HG03521 (cell line): ENCODE measurements around the gene COL6A5.
"Not testable (repeated sequence)": the region's sequence is repeated elsewhere in the genome, so short reads cannot be mapped to it uniquely, and the experiment has no call there.

Source experiments
- ATAC-seq: cut with Tn5 transposase; IDR thresholded peaks from one replicate; pipeline ENCODE4 v1.9.1; 2021; ENCODE audit warnings: mild to moderate bottlenecking, moderate library complexity; ENCODE audit not compliant: unreplicated experiment

The COL6A5 gene

GRCh38 chr3:130383424-130383823, 38.0 kb downstream of the COL6A5 start:
- ATAC-seq = no peak

GRCh38 chr3:130384476-130385025, 39.1 kb downstream of the COL6A5 start:
- no peak for ATAC-seq

- no peak for ATAC-seq
These were observed 41.3 kb downstream of the COL6A5 start for GRCh38 chr3:130386604-130387263.

GRCh38 chr3:130389743-130390478, 44.4 kb downstream of the COL6A5 start:
- ATAC-seq = no peak

- ATAC-seq = no peak
These were observed 46.8 kb downstream of the COL6A5 start for GRCh38 chr3:130392266-130392665.

GRCh38 chr3:130393594-130393993, 48.1 kb downstream of the COL6A5 start:
- no peak for ATAC-seq

- no peak for ATAC-seq
These were observed 49.9 kb downstream of the COL6A5 start for GRCh38 chr3:130395331-130395730.

GRCh38 chr3:130395916-130396315, 50.4 kb downstream of the COL6A5 start:
- ATAC-seq = no peak

- no peak for ATAC-seq
These were observed 58.9 kb downstream of the COL6A5 start for GRCh38 chr3:130404401-130404800.

GRCh38 chr3:130405956-130406355, 60.5 kb downstream of the COL6A5 start:
- no peak for ATAC-seq

- not testable (repeated sequence) for ATAC-seq
These were observed 62.8 kb downstream of the COL6A5 start for GRCh38 chr3:130408253-130408652.

GRCh38 chr3:130411320-130411719, 65.8 kb downstream of the COL6A5 start:
- ATAC-seq = no peak

- no peak for ATAC-seq
These were observed 67.6 kb downstream of the COL6A5 start for GRCh38 chr3:130412991-130413560.

GRCh38 chr3:130414457-130414856, 69.0 kb downstream of the COL6A5 start:
- no peak for ATAC-seq

- ATAC-seq = no peak
These were observed 75.0 kb downstream of the COL6A5 start for GRCh38 chr3:130420466-130420865.

- no peak for ATAC-seq
These were observed 77.6 kb downstream of the COL6A5 start for GRCh38 chr3:130423064-130423463.

- ATAC-seq = no peak
These were observed 79.4 kb downstream of the COL6A5 start for GRCh38 chr3:130424837-130425236.

GRCh38 chr3:130425484-130425883, 80.0 kb downstream of the COL6A5 start:
- no peak for ATAC-seq

- no peak for ATAC-seq
These were observed 80.7 kb downstream of the COL6A5 start for GRCh38 chr3:130426206-130426605.

GRCh38 chr3:130428871-130429712, 83.6 kb downstream of the COL6A5 start:
- ATAC-seq = no peak

GRCh38 chr3:130429713-130430023, 84.2 kb downstream of the COL6A5 start:
- ATAC-seq = no peak
